ENCODE measurements around the gene BAAT.

Gene BAAT

DNA sequence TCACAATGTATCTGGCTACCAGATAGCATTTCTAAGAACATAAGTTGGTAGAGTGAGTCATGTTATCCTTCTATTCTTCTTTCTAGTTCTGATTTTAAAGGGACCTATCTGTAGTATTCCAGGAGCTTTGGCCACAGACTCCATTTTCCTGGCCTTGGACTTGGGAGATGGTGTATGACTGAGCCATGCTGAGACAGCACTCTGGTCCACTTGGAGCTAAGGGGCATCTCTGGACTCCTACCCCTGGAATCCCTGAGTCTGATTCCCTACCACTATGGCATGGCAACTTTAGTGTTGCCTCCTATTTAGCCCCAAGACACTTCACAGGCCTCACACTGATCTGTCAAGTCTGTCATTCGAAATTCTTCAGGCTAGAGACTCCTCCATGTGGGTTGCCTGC is 58.8 kb downstream of the BAAT start:
- H2AFZ ChIP-seq (ENCODE audit: low read depth) = no peak overlapping the region
- no peak overlapping the region for H3K27ac ChIP-seq
- H3K79me2 ChIP-seq (ENCODE audit: insufficient read depth, low read depth) = no peaks in the 10 kb centered on the region
- no peaks in the 10 kb centered on the region for H3K4me1 ChIP-seq (ENCODE audit: low read depth, poor library complexity, severe bottlenecking)
- TF ChIP-seq, protein P1, sequence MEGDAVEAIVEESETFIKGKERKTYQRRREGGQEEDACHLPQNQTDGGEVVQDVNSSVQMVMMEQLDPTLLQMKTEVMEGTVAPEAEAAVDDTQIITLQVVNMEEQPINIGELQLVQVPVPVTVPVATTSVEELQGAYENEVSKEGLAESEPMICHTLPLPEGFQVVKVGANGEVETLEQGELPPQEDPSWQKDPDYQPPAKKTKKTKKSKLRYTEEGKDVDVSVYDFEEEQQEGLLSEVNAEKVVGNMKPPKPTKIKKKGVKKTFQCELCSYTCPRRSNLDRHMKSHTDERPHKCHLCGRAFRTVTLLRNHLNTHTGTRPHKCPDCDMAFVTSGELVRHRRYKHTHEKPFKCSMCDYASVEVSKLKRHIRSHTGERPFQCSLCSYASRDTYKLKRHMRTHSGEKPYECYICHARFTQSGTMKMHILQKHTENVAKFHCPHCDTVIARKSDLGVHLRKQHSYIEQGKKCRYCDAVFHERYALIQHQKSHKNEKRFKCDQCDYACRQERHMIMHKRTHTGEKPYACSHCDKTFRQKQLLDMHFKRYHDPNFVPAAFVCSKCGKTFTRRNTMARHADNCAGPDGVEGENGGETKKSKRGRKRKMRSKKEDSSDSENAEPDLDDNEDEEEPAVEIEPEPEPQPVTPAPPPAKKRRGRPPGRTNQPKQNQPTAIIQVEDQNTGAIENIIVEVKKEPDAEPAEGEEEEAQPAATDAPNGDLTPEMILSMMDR (conservative IDR thresholded peaks at IDR 0.05; ENCODE audit: low read depth, low read length) = no peak
- H3K27me3 ChIP-seq (ENCODE audit: insufficient read depth, low read depth) = no peaks in the 10 kb centered on the region
- H3K9ac ChIP-seq = no peak overlapping the region
- H3K4me3 ChIP-seq (IDR thresholded peaks at IDR 0.05; ENCODE audit: insufficient read depth, low read depth, low read length) = no peak overlapping the region
- no peaks in the 10 kb centered on the region for H3K36me3 ChIP-seq (ENCODE audit: insufficient read depth)
- H3K4me2 ChIP-seq = no peak overlapping the region
- no peaks in the 10 kb centered on the region for H4K20me1 ChIP-seq (ENCODE audit: insufficient read depth)

- Histone ChIP-seq H3K4me1 (ENCODE audit: low read depth, poor library complexity, severe bottlenecking) (no peaks in the 10 kb centered on the region), H2AFZ (ENCODE audit: low read depth) (no peak overlapping the region), H3K9ac (no peak overlapping the region), H3K4me3 (IDR thresholded peaks at IDR 0.05; ENCODE audit: insufficient read depth, low read depth, low read length) (no peak overlapping the region), H3K36me3 (ENCODE audit: insufficient read depth) (no peaks in the 10 kb centered on the region), H3K79me2 (ENCODE audit: insufficient read depth, low read depth) (no peaks in the 10 kb centered on the region), H3K27me3 (ENCODE audit: insufficient read depth, low read depth) (no peaks in the 10 kb centered on the region), H3K27ac (no peak overlapping the region), H4K20me1 (ENCODE audit: insufficient read depth) (no peaks in the 10 kb centered on the region), H3K4me2 (no peak overlapping the region)
- TF ChIP-seq, protein P1 (conservative IDR thresholded peaks at IDR 0.05; ENCODE audit: low read depth, low read length) = no peak
Observed at GRCh38 chr9:101325053-101325452, 59.8 kb downstream of the BAAT start.

DNA sequence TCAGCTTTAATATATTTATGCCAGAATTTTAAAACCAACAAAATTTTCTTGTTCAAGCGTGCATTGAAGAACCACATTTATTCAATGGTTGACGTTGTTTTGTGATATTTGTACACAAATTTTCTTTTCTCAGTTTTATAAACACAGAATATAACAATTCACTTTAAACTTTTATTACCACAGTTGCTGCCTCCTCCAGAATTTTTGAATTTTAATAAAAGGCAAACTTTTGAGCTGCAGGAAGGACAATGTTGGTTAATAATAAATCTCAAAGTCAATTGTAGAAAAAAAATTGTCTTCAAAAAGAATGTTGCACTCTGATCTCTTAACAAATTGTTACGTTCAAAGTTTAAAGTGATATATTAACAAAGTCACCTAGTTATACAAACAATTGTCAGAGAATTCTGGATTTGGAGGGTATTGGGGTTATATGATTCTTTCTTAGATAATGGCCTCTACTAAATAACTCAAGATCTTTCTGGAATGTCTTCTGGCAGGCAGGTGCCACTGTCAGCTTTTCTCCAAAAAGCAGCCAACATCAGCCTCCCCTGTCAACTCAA is 60.5 kb downstream of the BAAT start:
- TF ChIP-seq, protein P1 (conservative IDR thresholded peaks at IDR 0.05; ENCODE audit: low read depth, low read length) = no peak
- Histone ChIP-seq H3K27me3 (ENCODE audit: insufficient read depth, low read depth) (no peaks in the 10 kb centered on the region), H2AFZ (ENCODE audit: low read depth) (no peak overlapping the region), H3K4me1 (ENCODE audit: low read depth, poor library complexity, severe bottlenecking) (no peaks in the 10 kb centered on the region), H3K36me3 (ENCODE audit: insufficient read depth) (no peaks in the 10 kb centered on the region), H3K9ac (no peak overlapping the region), H3K4me2 (no peak overlapping the region), H3K4me3 (IDR thresholded peaks at IDR 0.05; ENCODE audit: insufficient read depth, low read depth, low read length) (no peak overlapping the region), H3K27ac (no peak overlapping the region), H3K79me2 (ENCODE audit: insufficient read depth, low read depth) (no peaks in the 10 kb centered on the region), H4K20me1 (ENCODE audit: insufficient read depth) (no peaks in the 10 kb centered on the region)

DNA sequence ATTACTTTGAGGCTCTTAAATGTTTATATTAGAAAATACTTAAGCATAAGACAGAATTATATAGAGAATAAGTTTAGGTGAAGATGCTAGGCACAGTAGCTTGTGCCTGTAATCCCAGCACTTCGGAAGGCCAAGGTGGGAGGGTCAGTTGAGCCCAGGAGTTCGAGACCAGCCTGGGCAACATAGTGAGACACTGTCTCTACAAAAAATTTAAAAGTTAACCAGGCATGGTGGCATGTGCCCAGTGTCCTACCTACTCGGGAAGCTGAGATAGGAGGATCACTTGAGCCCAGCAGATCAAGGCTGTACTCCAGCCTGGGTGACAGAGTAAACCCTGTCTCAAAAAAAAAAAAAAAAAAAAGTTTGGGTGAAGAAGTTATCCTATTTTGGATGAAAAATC is 61.7 kb downstream of the BAAT start:
- Histone ChIP-seq H2AFZ (ENCODE audit: low read depth) (no peak overlapping the region), H3K36me3 (ENCODE audit: insufficient read depth) (no peaks in the 10 kb centered on the region), H3K27ac (no peak overlapping the region), H3K27me3 (ENCODE audit: insufficient read depth, low read depth) (no peaks in the 10 kb centered on the region), H3K4me3 (IDR thresholded peaks at IDR 0.05; ENCODE audit: insufficient read depth, low read depth, low read length) (no peak overlapping the region), H3K4me1 (ENCODE audit: low read depth, poor library complexity, severe bottlenecking) (no peaks in the 10 kb centered on the region), H3K79me2 (ENCODE audit: insufficient read depth, low read depth) (no peaks in the 10 kb centered on the region), H3K4me2 (no peak overlapping the region), H3K9ac (no peak overlapping the region), H4K20me1 (ENCODE audit: insufficient read depth) (no peaks in the 10 kb centered on the region)
- TF ChIP-seq, protein P1 (conservative IDR thresholded peaks at IDR 0.05; ENCODE audit: low read depth, low read length) = no peak

Measured in KMS-11 (cell line).